ENCODE data around the gene UBE2K.
"Not testable (repeated sequence)": the region's sequence is repeated elsewhere in the genome, so short reads cannot be mapped to it uniquely, and the experiment has no call there.

UBE2K gene

DNA sequence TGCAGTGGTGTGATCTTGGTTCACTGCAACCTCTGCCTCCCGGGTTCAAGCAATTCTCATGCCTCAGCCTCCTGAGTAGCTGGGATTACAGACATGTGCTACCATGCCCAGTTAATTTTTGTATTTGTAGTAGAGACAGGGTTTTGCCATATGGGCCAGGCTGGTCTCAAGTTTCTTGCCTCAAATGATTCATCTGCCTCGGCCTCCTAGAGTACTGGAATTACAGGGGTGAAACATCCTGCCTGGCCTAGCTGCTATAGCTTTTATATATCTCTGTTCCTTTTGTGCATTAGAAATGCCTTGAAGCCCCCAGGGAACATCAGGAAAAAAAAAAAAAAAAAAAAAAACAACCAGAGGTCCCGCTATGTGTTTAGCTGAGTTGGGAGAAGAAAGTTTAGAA is 34.8 kb downstream of the UBE2K start:
- DNase-seq = no peak

DNA sequence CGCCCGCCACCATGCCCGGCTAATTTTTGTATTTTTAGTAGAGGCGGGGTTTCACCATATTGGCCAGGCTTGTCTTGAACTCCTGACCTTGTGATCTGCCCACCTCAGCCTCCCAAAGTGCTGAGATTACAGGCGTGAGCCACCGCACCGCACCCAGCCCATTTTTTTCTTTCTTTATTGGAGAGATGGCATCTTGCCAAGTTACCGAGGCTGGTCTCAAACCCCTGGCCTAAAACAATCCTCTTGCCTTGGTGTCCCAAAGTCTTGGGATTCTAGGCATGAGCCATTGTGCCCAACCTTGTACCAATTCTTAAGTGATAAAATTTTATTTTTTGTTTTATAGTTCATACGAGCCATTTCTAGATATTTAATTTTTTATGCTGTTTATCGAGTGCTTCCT is 41.7 kb downstream of the UBE2K start:
- DNase-seq = not testable (repeated sequence)

DNA sequence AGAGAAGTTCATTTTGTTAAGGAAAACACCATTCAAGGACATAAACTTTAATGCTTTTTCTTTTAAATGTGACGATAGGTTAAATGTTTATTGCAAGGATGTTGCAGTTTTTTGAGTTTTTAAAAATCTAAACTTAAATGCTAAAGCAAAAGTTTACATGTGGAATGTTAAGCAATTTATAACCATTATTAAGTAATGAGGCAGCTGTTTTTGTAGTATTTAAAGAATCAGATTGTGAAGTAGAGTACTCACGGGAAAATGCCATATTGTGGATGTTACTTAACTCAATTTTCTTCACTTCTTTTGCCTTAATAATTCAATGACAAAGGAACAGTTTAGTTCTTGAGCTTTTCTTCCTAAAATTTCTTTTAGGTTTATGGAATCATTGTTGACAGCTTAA is 43.5 kb downstream of the UBE2K start:
- DNase-seq = no peak

- DNase-seq = no peak
Measured at GRCh38 chr4:39745920-39746319, 48.0 kb downstream of the UBE2K start.

DNA sequence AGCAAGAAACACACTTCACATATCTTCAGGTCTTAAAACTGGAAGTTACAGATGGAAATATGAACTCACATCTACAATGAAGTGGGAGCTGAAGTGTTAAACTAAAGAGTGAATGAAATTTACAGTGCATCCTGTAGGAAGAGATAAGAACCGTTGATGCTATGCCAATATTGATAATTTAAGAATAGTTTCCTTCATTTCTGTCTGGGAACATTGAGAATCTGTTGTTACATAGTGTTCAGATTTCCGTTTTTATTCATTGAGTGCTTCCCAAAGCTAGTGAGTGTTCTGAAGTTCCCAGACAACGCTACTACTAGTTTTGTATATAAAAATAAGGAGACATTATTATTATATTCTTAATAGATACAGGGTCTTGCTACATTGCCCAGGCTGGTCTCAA is 52.3 kb downstream of the UBE2K start:
- DNase-seq = no peak

GRCh38 chr4:39754309-39754708 is 56.4 kb downstream of the UBE2K start:
- no peak for DNase-seq

DNA sequence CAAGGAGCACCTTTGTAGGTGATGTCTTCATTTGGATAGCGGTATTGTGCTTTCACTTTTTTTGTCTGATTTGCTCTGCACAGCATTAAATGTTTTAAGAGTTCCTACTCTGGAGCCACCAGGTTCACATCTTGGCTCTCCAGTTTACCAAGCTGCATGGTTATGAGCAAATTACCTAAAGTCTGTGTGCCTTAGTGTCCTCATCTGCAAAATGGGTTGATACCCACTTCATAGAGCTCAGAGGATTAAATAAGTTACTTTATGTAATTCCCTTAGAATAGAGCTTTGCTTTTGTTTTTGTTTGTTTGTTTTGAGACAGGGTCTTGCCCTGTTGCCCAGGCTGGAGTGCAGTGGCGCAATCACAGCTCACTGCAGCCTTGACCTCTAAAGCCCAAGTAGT is 58.2 kb downstream of the UBE2K start:
- DNase-seq = no peak

DNA sequence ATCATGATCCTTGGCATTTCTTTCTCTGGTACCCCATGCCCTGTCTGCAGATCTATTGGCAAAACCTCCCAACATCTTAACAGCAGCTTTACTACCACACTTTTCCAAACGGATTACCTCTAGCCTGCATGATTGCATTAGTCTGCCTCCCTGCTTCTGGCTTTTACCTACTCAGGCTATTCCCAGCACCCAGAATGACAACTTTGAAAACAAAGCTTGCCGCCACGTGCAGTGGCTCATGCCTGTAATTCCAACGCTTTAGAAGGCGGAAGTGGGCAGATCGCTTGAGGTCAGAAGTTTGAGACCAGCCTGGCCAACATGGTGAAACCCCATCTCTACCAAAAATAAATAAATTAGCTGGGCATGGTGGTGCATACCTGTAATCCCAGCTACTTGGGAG is 60.2 kb downstream of the UBE2K start:
- DNase-seq = no peak

DNA sequence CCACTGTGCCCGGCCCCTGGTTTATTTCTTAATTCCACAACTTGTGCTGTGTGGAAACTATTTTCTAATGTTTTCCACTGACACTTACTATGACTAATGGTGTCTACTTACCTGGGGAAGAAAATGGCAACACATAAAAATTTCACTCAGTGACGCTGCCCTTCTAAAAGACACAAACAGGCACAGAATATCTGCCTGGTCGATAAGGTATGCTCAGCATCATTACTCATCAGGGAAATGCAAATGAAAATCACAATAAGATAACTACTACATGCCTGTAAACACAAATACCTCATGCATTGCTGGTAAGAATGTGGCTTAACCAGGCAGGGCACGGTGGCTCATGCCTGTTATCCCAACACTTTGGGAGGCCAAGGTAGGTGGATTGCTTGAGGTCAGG is 61.6 kb downstream of the UBE2K start:
- DNase-seq = no peak

DNA sequence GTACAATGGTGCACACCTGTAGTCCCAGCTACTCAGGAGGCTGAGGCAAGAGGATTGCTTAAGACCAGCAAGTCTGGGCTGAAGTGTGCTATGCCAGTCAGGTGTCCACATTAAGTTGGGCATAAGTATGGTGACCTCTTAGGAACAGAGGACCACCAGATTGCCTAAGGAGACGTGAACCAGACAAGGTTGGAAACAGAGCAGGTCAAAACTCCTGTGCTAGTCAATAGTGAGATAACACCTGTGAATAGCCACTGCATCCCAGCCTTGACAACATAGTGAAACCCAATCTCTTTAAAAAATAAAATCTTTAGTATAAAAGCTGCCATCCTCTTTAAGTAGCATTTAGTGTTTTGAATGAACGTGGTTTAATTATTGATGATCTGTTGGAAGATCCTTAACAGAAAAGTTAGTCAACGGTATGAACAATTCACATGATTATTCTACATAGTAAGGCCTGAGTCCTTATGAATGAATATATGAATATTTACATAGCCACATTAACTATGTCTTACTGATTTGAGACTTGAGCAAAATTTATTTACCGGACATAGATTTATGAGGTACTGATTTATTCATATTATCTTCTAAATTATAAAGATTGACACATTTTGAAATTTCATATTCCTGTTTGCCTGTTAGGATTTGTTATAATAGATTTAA is 63.2 kb downstream of the UBE2K start:
- no peak for DNase-seq

DNA sequence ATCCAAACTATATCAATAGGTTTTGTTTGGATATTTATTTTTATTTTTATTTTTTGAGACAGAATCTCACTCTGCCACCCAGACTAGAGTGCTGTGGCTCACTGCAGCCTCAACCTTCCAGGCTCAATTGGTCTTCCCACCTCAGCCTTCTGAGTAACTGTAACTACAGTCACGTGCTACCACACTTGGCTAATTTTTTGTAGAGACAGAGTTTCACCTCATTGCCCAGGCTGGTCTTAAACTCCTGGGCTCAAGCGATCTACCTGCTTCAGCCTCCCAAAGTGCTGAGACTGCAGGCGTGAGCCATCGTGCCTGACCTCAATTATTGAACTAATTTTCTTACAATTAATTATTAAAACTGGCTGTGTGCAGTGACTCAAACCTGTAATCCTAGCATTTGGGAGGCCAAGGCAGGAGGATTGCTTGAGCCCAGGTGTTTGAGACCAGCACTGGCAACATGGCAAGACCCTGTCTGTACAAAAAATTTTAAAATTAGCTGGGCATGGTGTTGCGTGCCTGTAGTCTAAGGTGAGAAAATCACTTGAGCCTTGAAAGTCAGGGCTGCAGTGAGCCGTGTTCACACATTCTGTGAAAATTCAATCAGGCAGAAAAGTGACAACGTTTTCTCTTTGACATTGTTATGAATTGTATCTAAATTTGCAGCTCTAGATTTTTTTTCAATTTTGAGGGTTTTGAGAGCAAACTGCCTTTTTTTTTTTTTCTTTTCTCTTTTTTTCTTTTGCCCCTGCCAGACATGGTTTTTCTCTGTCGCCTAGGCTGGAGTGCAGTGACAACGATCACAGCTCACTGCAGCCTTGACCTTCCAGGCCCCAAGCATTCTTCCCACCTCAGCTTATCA is 66.0 kb downstream of the UBE2K start:
- DNase-seq = no peak

DNA sequence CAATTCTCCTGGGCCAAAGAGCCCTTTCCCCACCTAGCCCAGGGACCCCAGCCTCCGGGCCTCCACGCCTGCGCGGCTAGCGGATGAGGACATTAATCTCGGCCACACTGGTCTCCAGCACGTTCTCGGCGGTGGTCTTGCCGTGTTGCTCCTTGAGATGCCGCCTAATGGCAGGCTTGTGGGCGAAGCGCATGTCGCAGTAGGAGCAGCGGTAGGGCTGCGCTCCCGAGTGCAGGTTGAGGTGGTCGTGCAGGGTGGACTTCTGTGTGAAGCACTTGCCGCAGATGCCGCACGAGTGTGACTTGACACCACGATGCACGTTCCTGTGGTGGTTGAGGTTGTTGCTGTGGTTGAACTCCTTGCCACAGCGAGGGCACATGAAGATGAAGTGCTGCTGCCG is 72.1 kb downstream of the UBE2K start:
- no peak for DNase-seq

- DNase-seq = no peak
Measured at GRCh38 chr4:39770471-39770870, 72.5 kb downstream of the UBE2K start.

GRCh38 chr4:39770969-39771724 is 73.2 kb downstream of the UBE2K start:
- no peak for DNase-seq

GRCh38 chr4:39781988-39782387 is 84.1 kb downstream of the UBE2K start:
- DNase-seq = not testable (repeated sequence)

- DNase-seq = no peak
Measured at GRCh38 chr4:39785083-39785482, 87.1 kb downstream of the UBE2K start.

DNA sequence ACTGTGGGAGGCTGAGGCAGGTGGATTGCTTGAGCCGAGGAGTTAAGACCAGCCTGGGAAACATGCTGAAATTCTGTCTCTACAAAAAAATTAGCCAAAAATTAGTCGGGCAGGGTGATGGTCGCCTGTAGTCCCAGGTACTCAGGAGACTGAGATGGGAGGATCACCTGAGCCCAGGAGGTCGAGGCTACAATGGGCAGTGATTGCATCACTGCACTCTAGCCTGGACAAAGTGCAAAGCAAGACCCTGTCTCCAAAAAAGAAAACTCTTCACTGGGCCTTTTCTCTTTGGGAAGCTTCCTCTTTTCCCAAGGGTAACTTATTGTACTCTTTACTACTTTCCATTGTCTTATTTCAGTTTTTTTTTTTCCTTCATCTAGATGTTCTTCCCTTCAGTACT is 88.9 kb downstream of the UBE2K start:
- no peak for DNase-seq

DNA sequence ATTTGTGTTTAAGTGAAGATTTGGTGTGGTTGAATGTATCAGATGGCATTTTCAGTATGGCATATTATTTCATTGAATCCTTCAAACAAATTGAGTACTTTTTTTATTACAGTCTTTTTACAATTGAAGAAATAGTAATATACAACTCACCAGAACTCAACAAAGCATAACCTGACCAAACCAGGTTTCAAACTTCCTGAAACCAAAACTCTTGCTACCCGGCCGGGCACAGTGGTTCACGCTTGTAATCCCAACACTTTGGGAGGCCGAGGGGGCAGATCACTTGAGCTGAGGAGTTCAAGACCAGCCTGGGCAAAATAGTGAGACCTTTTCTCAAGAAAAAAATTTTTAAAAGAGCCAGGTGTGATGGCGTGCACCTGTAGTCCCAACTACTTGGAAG is 94.2 kb downstream of the UBE2K start:
- DNase-seq = no peak

DNA sequence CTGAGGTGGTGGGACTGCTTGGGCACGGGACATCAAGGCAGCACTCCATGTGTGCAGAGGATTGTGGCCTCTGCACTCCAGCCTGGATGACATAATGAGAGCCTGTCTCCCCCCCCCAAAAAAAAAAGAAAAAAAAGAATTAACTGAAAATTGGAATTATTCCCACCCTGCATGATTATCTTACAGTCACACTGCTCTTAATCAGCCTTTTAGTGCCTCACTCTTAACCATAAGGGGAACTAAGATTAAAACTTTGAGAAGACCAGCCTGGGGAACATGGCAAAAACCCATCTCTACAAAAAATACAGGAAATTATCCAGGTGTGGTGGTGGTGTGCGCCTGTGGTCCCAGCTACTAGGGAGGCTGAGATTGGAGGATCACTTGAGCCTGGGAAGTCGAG is 94.6 kb downstream of the UBE2K start:
- no peak for DNase-seq

DNA sequence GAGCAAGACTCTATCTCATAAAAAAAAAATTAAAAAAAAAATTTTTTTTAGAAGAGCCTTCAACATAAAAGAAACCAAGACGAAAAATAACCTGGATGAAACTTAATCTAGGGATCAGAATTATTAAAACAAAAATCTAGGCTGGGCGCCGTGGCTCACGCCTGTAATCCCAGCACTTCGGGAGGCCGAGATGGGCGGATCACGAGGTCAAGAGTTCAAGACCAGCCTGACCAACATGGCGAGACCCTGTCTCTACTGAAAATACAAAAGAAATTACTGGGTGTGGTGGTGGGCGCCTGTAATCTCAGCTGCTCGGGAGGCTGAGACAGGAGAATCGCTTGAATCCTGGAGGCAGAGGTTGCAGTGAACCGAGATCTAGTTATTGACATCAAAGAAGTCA is 95.0 kb downstream of the UBE2K start:
- not testable (repeated sequence) for DNase-seq

GRCh38 chr4:39802005-39802404 is 104.1 kb downstream of the UBE2K start:
- no peak for DNase-seq

DNA sequence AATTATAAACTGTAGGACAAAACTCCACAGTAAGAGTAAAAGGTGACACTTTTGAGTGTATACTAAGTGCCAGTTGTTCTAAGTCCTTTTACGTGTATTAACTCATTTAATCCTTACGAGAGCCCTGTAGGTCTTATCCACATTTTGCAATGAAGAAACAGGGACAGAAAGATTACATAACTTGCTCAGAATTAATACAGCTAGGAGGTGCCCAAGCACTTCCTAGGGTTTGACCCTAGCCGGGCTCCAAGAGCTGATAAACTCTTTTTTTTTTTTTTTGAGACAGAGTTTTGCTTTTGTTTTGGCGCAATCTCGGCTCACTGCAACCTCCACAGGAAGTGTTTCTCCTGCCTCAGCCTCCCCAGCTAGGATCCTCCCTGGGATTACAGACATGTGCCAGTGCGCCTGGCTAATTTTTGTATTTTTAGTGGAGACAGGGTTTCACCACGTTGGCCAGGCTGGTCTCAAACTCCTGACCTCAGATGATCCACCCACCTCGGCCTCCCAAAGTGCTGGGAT is 110.4 kb downstream of the UBE2K start:
- no peak for DNase-seq

- DNase-seq = no peak
Measured at GRCh38 chr4:39812500-39812899, 114.6 kb downstream of the UBE2K start.

DNA sequence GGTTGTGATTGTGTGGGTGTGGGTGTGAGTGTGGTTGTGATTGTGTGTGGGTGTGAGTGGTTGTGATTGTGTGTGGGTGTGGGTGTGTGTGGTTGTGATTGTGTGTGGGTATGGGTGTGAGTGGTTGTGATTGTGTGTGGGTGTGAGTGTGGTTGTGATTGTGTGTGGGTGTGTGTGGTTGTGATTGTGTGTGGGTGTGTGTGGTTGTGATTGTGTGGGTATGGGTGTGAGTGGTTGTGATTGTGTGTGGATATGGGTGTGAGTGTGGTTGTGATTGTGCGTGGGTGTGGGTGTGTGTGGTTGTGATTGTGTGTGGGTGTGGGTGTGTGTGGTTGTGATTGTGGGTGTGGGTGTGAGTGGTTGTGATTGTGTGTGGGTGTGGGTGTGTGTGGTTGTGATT is 115.1 kb downstream of the UBE2K start:
- not testable (repeated sequence) for DNase-seq

All from stimulated activated CD4-positive, alpha-beta T cell treated with anti-CD3 and anti-CD28 coated beads, Interleukin-12 subunit alpha, Interleukin-12 subunit beta, amount 100 ng/mL, for 4 hours (primary cell).